Esophagus muscularis mucosa (tissue), 4 donors: Measurements from ENCODE around the gene RAB11B. TPM values are rescaled to one million over a fixed set of nuclear protein-coding genes. Genes with fewer than 3 reads are reported as not detected.
A peak's percentile ranks its signal among the peaks of the same experiment; 100 is the strongest.

ENCODE experiments used
- DNase-seq: peaks from one replicate; pipeline ENCODE4 v3.0.0-alpha.2; 2017; ENCODE audit errors: extremely low spot score
- H3K27ac ChIP-seq, 4 donors: fragments of 200-600 bp; sonication (generic); replicated peaks in 1 of 4; 1 replicate in 3 of 4; 2 replicates in 1 of 4; pipeline ENCODE4 v1.5.1; 2016 to 2019; ENCODE audit warnings: mild to moderate bottlenecking in 1 of 4
- H3K27me3 ChIP-seq, 4 donors: fragments of 200-600 bp; sonication (generic); one replicate each; pipeline versions ENCODE4 v1.5.1 to v1.6.0; 2016 to 2019
- H3K36me3 ChIP-seq, 4 donors: fragments of 200-600 bp; sonication (generic); one replicate each; pipeline ENCODE4 v1.5.1; 2016 to 2019
- H3K4me1 ChIP-seq, 4 donors: fragments of 200-600 bp; sonication (generic); one replicate each; pipeline ENCODE4 v1.5.1; 2016 to 2019
- H3K4me3 ChIP-seq, 4 donors: fragments of 200-600 bp; sonication (generic); 1 replicate in 2 of 4; 2 replicates in 2 of 4; pipeline ENCODE4 v1.5.1; 2016 to 2019; ENCODE audit warnings: mild to moderate bottlenecking in 4 of 4, moderate library complexity in 1 of 4
- H3K9me3 ChIP-seq, 4 donors: fragments of 200-600 bp; sonication (generic); 1 replicate in 3 of 4; 2 replicates in 1 of 4; pipeline ENCODE4 v1.5.1; 2016 to 2019
- CTCF ChIP-seq, 3 experiments: fragments of 200-600 bp in 2 of 3; fragments of 450-650 bp in 1 of 3; sonication (generic) in 2 of 3; IDR thresholded peaks; one replicate each; pipeline ENCODE4 v1.5.1; 2017 to 2019; ENCODE audit warnings: antibody characterized with exemption in 3 of 3, mild to moderate bottlenecking in 2 of 3, moderate library complexity in 1 of 3
- EP300 ChIP-seq: sonication (generic); formaldehyde crosslinking; IDR thresholded peaks from one replicate; pipeline ENCODE4 v1.6.1; 2017; ENCODE audit warnings: antibody characterized with exemption
- POLR2A ChIP-seq: fragments of 450-650 bp; IDR thresholded peaks from one replicate; pipeline ENCODE4 v1.6.1; 2017; ENCODE audit warnings: antibody characterized with exemption, moderate library complexity, mild to moderate bottlenecking, low read depth
- POLR2AphosphoS5 ChIP-seq, 2 donors: sonication (generic); formaldehyde crosslinking; IDR thresholded peaks; one replicate each; pipeline ENCODE4 v1.6.1; 2017; ENCODE audit warnings: antibody characterized with exemption in 2 of 2
- WGBS: methylation state at CpG from one replicate; pipeline ENCODE4 v1.1.5; 2018; 5-methylcytosine and 5-hydroxymethylcytosine counted together
- intact Hi-C: fragments of 100-400 bp; cut with DNase I; formaldehyde crosslinking; loops from one replicate; pipeline ENCODE4 v1.15.1; 2023
- total RNA-seq, 4 donors: library from RNA; depleted of rRNA; stranded (reverse); fragments of >200 nt; gene quantifications; one replicate each; pipeline versions ENCODE4 v1.1.0 to v1.2.1, GENCODE V29; 2016

RAB11B gene
- total RNA-seq, 4 donors from 2014 or later: 27.8 to 101 (median 42.3) TPM

DNA sequence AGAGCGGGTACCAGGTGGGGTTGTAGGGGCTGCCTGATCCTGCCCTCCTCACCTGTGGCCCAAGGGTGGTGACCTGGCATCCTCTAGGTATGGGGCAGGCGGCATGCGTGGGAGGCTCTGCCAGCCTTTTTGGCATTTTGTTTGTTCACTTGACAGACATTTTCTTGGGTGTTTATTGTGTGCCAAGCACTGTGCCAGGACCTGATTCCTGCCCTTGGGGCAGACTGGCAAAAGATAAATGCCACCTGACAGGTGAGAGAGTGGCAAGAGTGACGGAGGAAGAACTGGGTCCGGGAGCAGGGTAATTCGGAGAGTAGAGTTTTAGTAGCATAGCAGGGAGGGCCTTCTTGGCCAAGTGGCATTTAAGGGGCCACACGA lies 6.0 kb downstream of the RAB11B start:
- no peak for TF ChIP-seq POLR2AphosphoS5 (IDR thresholded peaks at IDR 0.05)
- TF ChIP-seq CTCF (IDR thresholded peaks at IDR 0.05): no peak
- no peak for TF ChIP-seq POLR2A
- TF ChIP-seq EP300: no peak
- 93% methylated on average over 7 of the region's 7 CpGs for WGBS
- Histone ChIP-seq H3K27ac (peak overlapping the region in 1 of 4 donors; percentile 13), H3K9me3 (no peaks in the 10 kb centered on the region), H3K27me3 (no peaks in the 10 kb centered on the region), H3K4me3 (no peak overlapping the region), H3K4me1 (peaks cover 73 to 81% (median 74%) of the 10 kb centered on the region in 4 donors), H3K36me3 (peaks cover 7 to 25% (median 21%) of the 10 kb centered on the region in 4 donors)
- intact Hi-C loops: loop anchor here (1.0 kb wide), 1 partner anchor 42 kb away; no protein-coding TSS in a partner anchor
- DNase-seq: no peak

DNA sequence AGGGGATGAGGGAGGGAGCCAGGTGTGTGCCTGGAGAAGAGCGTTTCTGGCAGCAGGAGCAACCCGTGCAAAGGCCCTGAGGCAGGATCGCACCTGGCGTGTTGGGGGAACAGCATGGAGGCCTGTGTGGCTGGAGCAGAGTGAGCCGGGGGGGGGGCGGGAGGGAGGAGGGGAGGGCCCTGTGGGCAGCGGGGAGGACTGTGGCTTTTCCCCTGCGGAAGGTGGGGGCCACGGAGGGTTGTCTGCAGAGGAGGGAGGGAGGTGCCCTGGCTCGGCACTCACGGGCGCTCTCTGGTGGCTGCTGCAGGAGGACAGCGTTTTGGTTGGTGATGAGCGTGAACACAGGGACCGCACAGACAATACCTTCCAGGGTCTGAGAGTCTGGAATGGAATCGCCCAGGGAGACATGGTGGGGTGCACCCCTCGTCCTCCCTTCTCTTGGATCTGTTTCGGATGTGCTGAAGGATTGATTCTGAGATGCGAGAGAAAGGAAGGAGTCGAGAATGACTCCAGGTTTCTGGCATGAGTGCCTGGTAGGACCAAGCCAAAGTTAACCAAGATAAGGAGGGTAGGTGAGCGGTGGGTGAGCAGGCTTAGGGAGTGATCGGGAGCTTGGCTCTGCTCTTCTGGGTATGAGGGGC lies 6.5 kb downstream of the RAB11B start:
- intact Hi-C loops: loop anchor here (1.0 kb wide), 1 partner anchor 42 kb away; no protein-coding TSS in a partner anchor
- Histone ChIP-seq H3K4me1 (peaks cover 68 to 76% (median 69%) of the 10 kb centered on the region in 4 donors), H3K4me3 (no peak overlapping the region), H3K27ac (peak overlapping the region in 2 of 4 donors; percentile 38 to 47), H3K27me3 (no peaks in the 10 kb centered on the region), H3K9me3 (no peaks in the 10 kb centered on the region), H3K36me3 (peaks cover 7 to 27% (median 26%) of the 10 kb centered on the region in 4 donors)
- TF ChIP-seq EP300 (no peak), CTCF (IDR thresholded peaks at IDR 0.05) (peak; percentile 52 to 67 (median 54))
- DNase-seq: no peak
- WGBS: 65% methylated on average over 20 of the region's 22 CpGs

DNA sequence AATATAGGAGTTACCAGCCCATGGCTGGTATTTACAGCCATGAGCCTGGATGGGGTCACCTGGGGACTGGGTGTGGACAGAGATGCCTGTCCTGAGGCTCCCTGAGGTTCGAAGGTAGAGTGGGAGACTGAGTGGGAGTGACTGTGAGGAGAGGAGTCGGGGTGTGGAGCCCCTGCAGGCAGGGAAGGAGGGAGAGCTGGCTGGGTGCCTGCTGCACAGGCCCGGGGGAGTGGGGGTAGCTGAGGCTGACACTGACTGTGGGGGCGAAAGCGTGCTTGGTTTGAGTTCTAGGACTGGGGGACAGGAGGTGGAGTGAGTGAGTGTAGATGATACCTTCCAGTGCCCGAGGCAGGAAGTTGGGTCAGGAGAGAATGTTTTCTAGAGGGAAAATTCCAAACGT lies 7.1 kb downstream of the RAB11B start:
- 39% methylated on average over 7 of the region's 7 CpGs for WGBS
- H3K36me3 ChIP-seq: peaks cover 11 to 33% (median 32%) of the 10 kb centered on the region in 4 donors
- intact Hi-C loops: no loop called here
- no peaks in the 10 kb centered on the region for H3K27me3 ChIP-seq
- DNase-seq: no peak
- no peaks in the 10 kb centered on the region for H3K9me3 ChIP-seq
- no peak overlapping the region for H3K4me3 ChIP-seq
- H3K4me1 ChIP-seq: peaks cover 62 to 70% (median 63%) of the 10 kb centered on the region in 4 donors
- H3K27ac ChIP-seq: peak overlapping the region in 3 of 4 donors; percentile 10 to 47 (median 38)
- TF ChIP-seq CTCF (IDR thresholded peaks at IDR 0.05) (no peak), EP300 (no peak), POLR2AphosphoS5 (IDR thresholded peaks at IDR 0.05) (no peak), POLR2A (no peak)

- Histone ChIP-seq H3K36me3 (peaks cover 14 to 38% (median 37%) of the 10 kb centered on the region in 4 donors), H3K4me3 (no peak overlapping the region), H3K27ac (peak overlapping the region in 3 of 4 donors; percentile 10 to 47 (median 38)), H3K27me3 (no peaks in the 10 kb centered on the region), H3K4me1 (peaks cover 56 to 64% (median 58%) of the 10 kb centered on the region in 4 donors), H3K9me3 (no peaks in the 10 kb centered on the region)
- no peak for TF ChIP-seq POLR2A
- 72% methylated on average over 3 of the region's 10 CpGs for WGBS
- intact Hi-C loops: no loop called here
- no peak for DNase-seq
These were observed 7.7 kb downstream of the RAB11B start for GRCh38 chr19:8397746-8398310.

- H3K27me3 ChIP-seq: no peaks in the 10 kb centered on the region
- H3K4me3 ChIP-seq: no peak overlapping the region
- intact Hi-C loops: no loop called here
- no peak for DNase-seq
- WGBS: 71% methylated on average over 7 of the region's 9 CpGs
- H3K4me1 ChIP-seq: peaks cover 51 to 59% (median 53%) of the 10 kb centered on the region in 4 donors
- TF ChIP-seq CTCF (IDR thresholded peaks at IDR 0.05) (no peak), POLR2AphosphoS5 (IDR thresholded peaks at IDR 0.05) (no peak), POLR2A (no peak), EP300 (no peak)
- peak overlapping the region in 1 of 4 donors; percentile 38 for H3K27ac ChIP-seq
- no peaks in the 10 kb centered on the region for H3K9me3 ChIP-seq
- H3K36me3 ChIP-seq: peaks cover 19 to 44% (median 42%) of the 10 kb centered on the region in 4 donors
These were observed 8.2 kb downstream of the RAB11B start for GRCh38 chr19:8398311-8398771.
